Mesothelial cell of epicardium (in vitro differentiated cells): ENCODE measurements around the gene ZGRF1. TPM values are rescaled to one million over a fixed set of nuclear protein-coding genes. Genes with fewer than 3 reads are reported as not detected.
A peak's percentile ranks its signal among the peaks of the same experiment; 100 is the strongest.
"Not testable (repeated sequence)": the region's sequence is repeated elsewhere in the genome, so short reads cannot be mapped to it uniquely, and the experiment has no call there.

Source experiments
- DNase-seq, 2 experiments: peaks; one replicate each; pipeline ENCODE4 v3.0.0; 2021; ENCODE audit warnings: low spot score in 2 of 2; ENCODE audit not compliant: unreplicated experiment in 2 of 2
- H3K27ac Mint-ChIP-seq: 2 replicates; pipeline ENCODE4 v1.8.0; 2021; ENCODE audit warnings: mixed read lengths
- H3K27me3 Mint-ChIP-seq: 2 replicates; pipeline ENCODE4 v1.8.0; 2021; ENCODE audit warnings: low read depth, mixed read lengths
- H3K36me3 Mint-ChIP-seq: 2 replicates; pipeline ENCODE4 v1.8.0; 2021; ENCODE audit warnings: mixed read lengths
- H3K4me1 Mint-ChIP-seq: 2 replicates; pipeline ENCODE4 v1.8.0; 2021; ENCODE audit warnings: mixed read lengths
- H3K4me3 Mint-ChIP-seq: 2 replicates; pipeline ENCODE4 v1.8.0; 2021; ENCODE audit warnings: mild to moderate bottlenecking, moderate library complexity, mixed read lengths
- H3K9me3 Mint-ChIP-seq: 2 replicates; pipeline ENCODE4 v1.8.0; 2021; ENCODE audit warnings: mixed read lengths
- microRNA-seq: library from miRNA; unstranded; fragments of <30 nt; microRNA quantifications from one replicate; pipeline ENCODE4 v1.2.0, GENCODE V29; 2021; ENCODE audit warnings: inconsistent platforms, mixed read lengths
- total RNA-seq: library from RNA; stranded (reverse); gene quantifications from 3 replicates; pipeline ENCODE4 v1.2.1, GENCODE V29; 2021
- TF ChIP-seq, protein P1 (sequence below): fragments of 200-600 bp; sonication (generic); IDR thresholded peaks from one replicate; pipeline ENCODE4 v1.5.0; 2021; ENCODE audit warnings: antibody characterized with exemption; ENCODE audit not compliant: unreplicated experiment

ZGRF1 gene
- total RNA-seq, 1 donor from 2014 or later, result 17.9 TPM

DNA sequence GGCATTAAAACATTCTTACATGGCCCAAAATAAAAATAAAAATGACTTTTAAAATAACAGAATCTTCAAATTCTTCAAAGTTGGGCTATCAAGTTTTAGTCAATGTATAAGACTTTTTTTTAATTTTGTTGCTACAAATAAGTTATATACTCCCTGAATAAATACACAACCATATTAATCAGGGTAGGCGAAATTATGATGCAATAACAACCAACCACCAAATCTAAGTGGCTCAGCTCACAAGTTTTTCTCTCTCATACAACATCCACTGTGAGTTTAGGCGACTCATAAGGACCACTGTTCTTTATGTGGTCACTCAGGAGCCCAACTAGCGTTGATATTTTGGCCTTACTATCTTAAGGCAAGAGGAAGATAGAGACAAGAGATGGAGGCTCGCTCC is 131.9 kb downstream of the ZGRF1 start:
- DNase-seq, result no peak
- TF ChIP-seq, protein P1, sequence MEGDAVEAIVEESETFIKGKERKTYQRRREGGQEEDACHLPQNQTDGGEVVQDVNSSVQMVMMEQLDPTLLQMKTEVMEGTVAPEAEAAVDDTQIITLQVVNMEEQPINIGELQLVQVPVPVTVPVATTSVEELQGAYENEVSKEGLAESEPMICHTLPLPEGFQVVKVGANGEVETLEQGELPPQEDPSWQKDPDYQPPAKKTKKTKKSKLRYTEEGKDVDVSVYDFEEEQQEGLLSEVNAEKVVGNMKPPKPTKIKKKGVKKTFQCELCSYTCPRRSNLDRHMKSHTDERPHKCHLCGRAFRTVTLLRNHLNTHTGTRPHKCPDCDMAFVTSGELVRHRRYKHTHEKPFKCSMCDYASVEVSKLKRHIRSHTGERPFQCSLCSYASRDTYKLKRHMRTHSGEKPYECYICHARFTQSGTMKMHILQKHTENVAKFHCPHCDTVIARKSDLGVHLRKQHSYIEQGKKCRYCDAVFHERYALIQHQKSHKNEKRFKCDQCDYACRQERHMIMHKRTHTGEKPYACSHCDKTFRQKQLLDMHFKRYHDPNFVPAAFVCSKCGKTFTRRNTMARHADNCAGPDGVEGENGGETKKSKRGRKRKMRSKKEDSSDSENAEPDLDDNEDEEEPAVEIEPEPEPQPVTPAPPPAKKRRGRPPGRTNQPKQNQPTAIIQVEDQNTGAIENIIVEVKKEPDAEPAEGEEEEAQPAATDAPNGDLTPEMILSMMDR, result no peak
- H3K4me3 Mint-ChIP-seq, result no peak overlapping the region
- no peaks in the 10 kb centered on the region for H3K36me3 Mint-ChIP-seq
- H3K27me3 Mint-ChIP-seq, result peaks cover 87% of the 10 kb centered on the region
- H3K4me1 Mint-ChIP-seq, result peaks cover 5% of the 10 kb centered on the region
- no peak overlapping the region for H3K27ac Mint-ChIP-seq
- H3K9me3 Mint-ChIP-seq, result no peaks in the 10 kb centered on the region

DNA sequence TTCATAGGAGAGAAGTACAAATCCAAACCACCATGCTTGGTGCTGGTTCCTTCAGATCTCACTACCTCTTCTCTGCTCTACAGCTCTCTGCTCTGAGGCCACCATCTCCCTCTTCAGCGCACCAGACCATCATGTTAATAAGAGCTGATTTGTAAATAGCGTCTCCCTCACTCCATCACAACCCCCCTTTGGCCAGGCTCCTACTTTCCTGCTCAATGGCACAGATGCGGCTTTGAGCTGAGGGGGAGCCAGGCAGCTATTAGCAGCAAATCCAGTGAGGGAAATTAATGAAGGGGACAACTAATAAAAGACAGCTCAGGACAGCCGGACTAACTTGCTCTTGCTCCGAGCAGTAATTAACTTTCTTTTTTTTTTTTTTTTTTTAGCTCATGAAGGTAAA is 133.8 kb downstream of the ZGRF1 start:
- no peaks in the 10 kb centered on the region for H3K36me3 Mint-ChIP-seq
- H3K27ac Mint-ChIP-seq, result no peak overlapping the region
- TF ChIP-seq, protein P1, result no peak
- H3K4me3 Mint-ChIP-seq, result no peak overlapping the region
- H3K27me3 Mint-ChIP-seq, result peaks cover 85% of the 10 kb centered on the region
- DNase-seq, result no peak
- H3K9me3 Mint-ChIP-seq, result peaks cover 3% of the 10 kb centered on the region
- H3K4me1 Mint-ChIP-seq, result no peaks in the 10 kb centered on the region

DNA sequence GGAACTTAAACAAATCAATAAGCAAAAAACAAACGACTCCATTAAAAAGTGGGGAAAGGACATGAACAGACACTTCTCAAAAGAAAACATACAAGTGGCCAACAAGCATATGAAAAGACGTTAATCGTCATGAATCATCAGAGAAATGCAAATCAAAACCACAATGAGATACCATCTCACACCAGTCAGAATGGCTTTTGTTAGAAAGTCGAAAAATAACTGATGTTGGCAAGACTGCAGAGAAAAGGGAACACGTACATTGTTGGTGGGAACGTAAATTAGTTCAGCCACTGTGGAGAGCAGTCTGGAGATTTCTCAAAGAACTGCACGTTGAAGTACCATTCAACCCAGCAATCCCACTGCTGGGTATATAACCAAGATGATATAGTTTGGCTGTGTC is 144.4 kb downstream of the ZGRF1 start:
- no peak overlapping the region for H3K27ac Mint-ChIP-seq
- DNase-seq, result no peak

DNA sequence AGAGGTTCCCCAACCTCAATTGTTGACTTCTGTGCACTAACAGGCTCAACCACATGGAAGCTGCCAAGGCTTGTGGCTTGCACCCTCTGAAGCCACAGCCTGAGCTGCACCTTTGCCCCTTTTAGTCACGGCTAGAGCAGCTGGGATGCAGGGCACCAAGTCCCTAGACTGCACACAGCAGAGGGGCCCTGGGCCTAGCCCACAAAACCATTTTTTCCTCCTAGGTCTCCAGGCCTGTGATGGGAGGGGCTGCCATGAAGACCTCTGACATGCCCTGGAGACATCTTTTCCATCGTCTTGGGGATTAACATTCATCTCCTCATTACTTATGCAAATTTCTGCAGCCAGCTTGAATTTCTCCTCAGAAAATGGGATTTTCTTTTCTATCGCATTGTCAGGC is 145.9 kb downstream of the ZGRF1 start:
- H3K4me1 Mint-ChIP-seq, DNase-seq, H3K36me3 Mint-ChIP-seq, H3K27ac Mint-ChIP-seq, H3K4me3 Mint-ChIP-seq: not testable (repeated sequence)
- Mint-ChIP-seq H3K9me3 (peaks cover 31% of the 10 kb centered on the region), H3K27me3 (peaks cover 26% of the 10 kb centered on the region)

More for the DNA sequence above, 144.4 kb downstream of the ZGRF1 start:
- TF ChIP-seq, protein P1, result no peak
- H3K27me3 Mint-ChIP-seq, result peaks cover 21% of the 10 kb centered on the region
- H3K4me3 Mint-ChIP-seq, result no peak overlapping the region
- peaks cover 7% of the 10 kb centered on the region for H3K36me3 Mint-ChIP-seq
- no peaks in the 10 kb centered on the region for H3K4me1 Mint-ChIP-seq
- H3K9me3 Mint-ChIP-seq, result peaks cover 31% of the 10 kb centered on the region

Small RNAs within 50 kb of the gene (microRNA-seq; reads per million reads assigned to microRNA genes)
- 937 reads per million, percentile 79 among the genes with 10 or more reads in this experiment for gene MIR302A
- gene MIR302B, result 842 reads per million, percentile 78 among the genes with 10 or more reads in this experiment
- gene MIR302C, result 145 reads per million, percentile 64 among the genes with 10 or more reads in this experiment
- gene MIR302D, result 582 reads per million, percentile 76 among the genes with 10 or more reads in this experiment
- not detected for gene MIR367

Other genes starting within 250 kb of the ZGRF1 start
- not detected in 3 replicates for gene NEUROG2, start 120.7 kb downstream of the ZGRF1 start, total RNA-seq
- gene LARP7, start 234 bp upstream of the ZGRF1 start, total RNA-seq, result 41.3 to 46.9 TPM (median 45.2 TPM) in 3 replicates